Skeletal muscle tissue (tissue), 5 donors: ENCODE measurements around the gene CIP2A. TPM values are rescaled to one million over a fixed set of nuclear protein-coding genes. Genes with fewer than 3 reads are reported as not detected.

ENCODE experiments used
- H3K27ac ChIP-seq: one replicate; pipeline ENCODE4 v1.7.0; 2013; ENCODE audit warnings: mild to moderate bottlenecking, low read depth, low read length, inconsistent platforms
- H3K27me3 ChIP-seq, 3 donors: one replicate each; pipeline ENCODE4 v1.7.0; 2013; ENCODE audit warnings: low read length in 3 of 3; ENCODE audit not compliant: control insufficient read depth in 3 of 3, insufficient read depth in 3 of 3
- H3K36me3 ChIP-seq, 3 donors: one replicate each; pipeline ENCODE4 v1.7.0; 2013; ENCODE audit warnings: low read length in 3 of 3; ENCODE audit not compliant: control insufficient read depth in 3 of 3, insufficient read depth in 3 of 3
- H3K4me1 ChIP-seq, 3 donors: one replicate each; pipeline ENCODE4 v1.7.0; 2013; ENCODE audit warnings: low read length in 3 of 3, mild to moderate bottlenecking in 3 of 3; ENCODE audit not compliant: control insufficient read depth in 3 of 3, insufficient read depth in 3 of 3
- H3K4me3 ChIP-seq, 3 donors: one replicate each; pipeline ENCODE4 v1.7.0; 2013; ENCODE audit warnings: low read length in 3 of 3
- H3K9ac ChIP-seq, 3 donors: one replicate each; pipeline ENCODE4 v1.7.0; 2013; ENCODE audit warnings: low read length in 3 of 3, mild to moderate bottlenecking in 3 of 3, moderate library complexity in 2 of 3, low read depth in 1 of 3
- H3K9me3 ChIP-seq, 3 donors: one replicate each; pipeline ENCODE4 v1.7.0; 2013; ENCODE audit warnings: low read length in 3 of 3; ENCODE audit not compliant: control insufficient read depth in 3 of 3
- small RNA-seq: library from RNA; depleted of rRNA; stranded (forward); fragments of <200 nt; gene quantifications from one replicate; pipeline ENCODE3, GENCODE V24; 2014
- total RNA-seq: library from RNA; depleted of rRNA; stranded (reverse); fragments of >200 nt; gene quantifications from one replicate; pipeline ENCODE4 v1.2.3, GENCODE V29; 2014
- donor health status: Osteomylitis.

Gene CIP2A
- total RNA-seq, 1 donor from 2014 or later = 6.8 TPM

DNA sequence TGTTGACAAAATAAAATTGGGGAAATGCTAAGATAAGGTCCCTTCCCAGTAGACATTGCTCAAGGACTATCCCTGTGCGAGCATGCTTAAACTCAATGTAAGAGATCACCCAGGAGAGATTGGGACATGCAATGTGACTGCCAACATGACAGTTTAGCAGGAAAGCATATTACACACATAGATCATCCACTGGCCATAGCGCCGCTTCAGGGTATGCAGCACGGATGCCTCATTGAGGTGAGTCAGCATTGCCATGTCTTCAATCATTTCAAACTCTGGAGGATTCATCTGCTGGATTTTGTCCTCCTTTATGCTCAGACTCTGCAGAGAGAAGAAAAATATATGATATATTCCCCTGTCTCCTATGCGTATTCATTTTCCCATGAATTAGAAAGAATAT is 87.7 kb downstream of the CIP2A start:
- H3K27ac ChIP-seq = no peak overlapping the region
- H3K27me3 ChIP-seq = no peaks in the 10 kb centered on the region
- H3K4me1 ChIP-seq = no peaks in the 10 kb centered on the region
- no peak overlapping the region for H3K9ac ChIP-seq
- H3K9me3 ChIP-seq = no peaks in the 10 kb centered on the region
- H3K4me3 ChIP-seq = no peak overlapping the region
- no peaks in the 10 kb centered on the region for H3K36me3 ChIP-seq

- Histone ChIP-seq H3K36me3 (no peaks in the 10 kb centered on the region), H3K27ac (no peak overlapping the region), H3K27me3 (no peaks in the 10 kb centered on the region), H3K4me1 (no peaks in the 10 kb centered on the region), H3K4me3 (no peak overlapping the region), H3K9ac (no peak overlapping the region), H3K9me3 (no peaks in the 10 kb centered on the region)
These were observed 88.5 kb downstream of the CIP2A start for GRCh38 chr3:108500728-108501127.

Small RNA genes within 50 kb of the gene (small RNA-seq; reads per million reads assigned to genes)
- not detected for gene RF00156

Other genes with a start within 250 kb of the CIP2A start
- 0.52 TPM for gene MYH15, start 78.8 kb downstream of the CIP2A start, total RNA-seq
- gene DZIP3, start 284 bp upstream of the CIP2A start, total RNA-seq = 14.6 TPM
- gene RETNLB, start 168.0 kb upstream of the CIP2A start, total RNA-seq = not detected
- under 0.01 TPM for gene TRAT1, start 233.3 kb upstream of the CIP2A start, total RNA-seq